ENCODE data around the gene IL5RA. TPM values are rescaled to one million over a fixed set of nuclear protein-coding genes. Genes with fewer than 3 reads are reported as not detected.

Gene IL5RA
- total RNA-seq, 1 experiment from 2014 or later: not detected

DNA sequence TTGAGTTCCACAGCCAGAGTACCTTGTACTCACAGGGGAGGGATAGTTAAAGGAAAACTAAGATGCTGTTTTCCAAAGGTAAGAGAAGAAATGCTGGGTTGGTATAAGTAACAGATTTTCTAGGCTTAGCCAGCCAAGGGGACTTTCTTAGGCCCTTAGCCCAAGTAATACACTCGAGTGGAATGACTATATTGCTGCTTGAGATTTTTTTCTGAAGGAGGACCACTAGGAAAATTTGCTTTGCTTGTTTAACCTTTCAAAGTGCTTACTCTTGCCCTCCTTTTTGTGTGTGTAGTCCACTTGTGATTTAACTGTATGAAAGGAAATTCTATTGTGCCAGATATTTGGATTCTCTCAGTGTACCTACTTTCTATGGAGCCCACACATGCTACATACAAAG, 50.5 kb downstream of the IL5RA start:
- Histone ChIP-seq H3K4me1 (ENCODE audit: control insufficient read depth, insufficient read depth, low read length) (no peaks in the 10 kb centered on the region), H3K27me3 (ENCODE audit: control insufficient read depth, insufficient read depth, low read length) (no peaks in the 10 kb centered on the region; the same call in 1 of the 2 replicates), H3K27ac (ENCODE audit: low read length) (no peak overlapping the region), H3K4me3 (ENCODE audit: low read depth in 2 of 2, low read length in 2 of 2) (no peak overlapping the region), H3K9me3 (ENCODE audit: control insufficient read depth, insufficient read depth, low read depth, low read length) (no peaks in the 10 kb centered on the region), H3K36me3 (ENCODE audit: control insufficient read depth, insufficient read depth, low read length) (no peaks in the 10 kb centered on the region)
- CTCF ChIA-PET: no interaction called here
- in situ Hi-C loops (cut with HindIII; ENCODE audit: low pct_unique_long_range_greater_than_20kb, low sequenced_read_pairs) (no loop called here), intact Hi-C loops (cut with micrococcal nuclease; ENCODE audit: unreplicated experiment) (no loop called here)
- ATAC-seq (no peak), DNase-seq (ENCODE audit: low read depth, low spot score) (no peak)
- POLR2A ChIA-PET: no interaction called here
- TF ChIP-seq POLR2AphosphoS5 (IDR thresholded peaks at IDR 0.05; ENCODE audit: low read depth, low read length) (no peak), SIN3A (IDR thresholded peaks at IDR 0.05; ENCODE audit: borderline replicate concordance, insufficient read depth, low read depth, low read length) (no peak), TCF7L2 (IDR thresholded peaks at IDR 0.05; ENCODE audit: low read depth, low read length) (no peak)
- TF ChIP-seq, protein P1, sequence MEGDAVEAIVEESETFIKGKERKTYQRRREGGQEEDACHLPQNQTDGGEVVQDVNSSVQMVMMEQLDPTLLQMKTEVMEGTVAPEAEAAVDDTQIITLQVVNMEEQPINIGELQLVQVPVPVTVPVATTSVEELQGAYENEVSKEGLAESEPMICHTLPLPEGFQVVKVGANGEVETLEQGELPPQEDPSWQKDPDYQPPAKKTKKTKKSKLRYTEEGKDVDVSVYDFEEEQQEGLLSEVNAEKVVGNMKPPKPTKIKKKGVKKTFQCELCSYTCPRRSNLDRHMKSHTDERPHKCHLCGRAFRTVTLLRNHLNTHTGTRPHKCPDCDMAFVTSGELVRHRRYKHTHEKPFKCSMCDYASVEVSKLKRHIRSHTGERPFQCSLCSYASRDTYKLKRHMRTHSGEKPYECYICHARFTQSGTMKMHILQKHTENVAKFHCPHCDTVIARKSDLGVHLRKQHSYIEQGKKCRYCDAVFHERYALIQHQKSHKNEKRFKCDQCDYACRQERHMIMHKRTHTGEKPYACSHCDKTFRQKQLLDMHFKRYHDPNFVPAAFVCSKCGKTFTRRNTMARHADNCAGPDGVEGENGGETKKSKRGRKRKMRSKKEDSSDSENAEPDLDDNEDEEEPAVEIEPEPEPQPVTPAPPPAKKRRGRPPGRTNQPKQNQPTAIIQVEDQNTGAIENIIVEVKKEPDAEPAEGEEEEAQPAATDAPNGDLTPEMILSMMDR (IDR thresholded peaks at IDR 0.05): no peak
- BruUV-seq (replicated peaks): no TSS peak

DNA sequence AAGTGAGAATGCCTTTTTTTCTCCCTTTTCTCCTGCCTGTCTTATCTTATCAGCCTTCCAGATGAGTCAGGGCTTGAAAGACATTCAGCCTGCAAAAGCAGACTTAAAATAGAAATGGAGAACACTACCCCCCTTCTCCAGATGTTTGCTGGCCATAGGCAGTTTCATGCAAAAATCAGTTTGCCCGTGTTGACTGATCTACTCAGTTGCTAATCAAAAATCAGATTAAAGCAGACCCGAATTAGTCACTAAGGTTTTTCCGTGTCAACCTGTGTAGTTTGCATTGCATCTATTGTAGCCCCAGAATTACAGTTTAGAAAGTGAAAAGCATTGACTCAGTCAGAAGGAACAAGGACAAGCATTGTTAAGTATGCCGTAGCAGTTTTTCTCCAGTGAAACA, 56.2 kb downstream of the IL5RA start:
- intact Hi-C loops (cut with micrococcal nuclease; ENCODE audit: unreplicated experiment) (no loop called here), in situ Hi-C loops (cut with HindIII; ENCODE audit: low pct_unique_long_range_greater_than_20kb, low sequenced_read_pairs) (no loop called here)
- Histone ChIP-seq H3K27me3 (ENCODE audit: control insufficient read depth, insufficient read depth, low read length) (no peaks in the 10 kb centered on the region; the same call in 1 of the 2 replicates), H3K27ac (ENCODE audit: low read length) (no peak overlapping the region), H3K36me3 (ENCODE audit: control insufficient read depth, insufficient read depth, low read length) (no peaks in the 10 kb centered on the region), H3K4me3 (ENCODE audit: low read depth in 2 of 2, low read length in 2 of 2) (no peak overlapping the region), H3K9me3 (ENCODE audit: control insufficient read depth, insufficient read depth, low read depth, low read length) (no peaks in the 10 kb centered on the region), H3K4me1 (ENCODE audit: control insufficient read depth, insufficient read depth, low read length) (no peaks in the 10 kb centered on the region)
- ChIA-PET POLR2A (no interaction called here), CTCF (no interaction called here)
- TF ChIP-seq, protein P2, sequence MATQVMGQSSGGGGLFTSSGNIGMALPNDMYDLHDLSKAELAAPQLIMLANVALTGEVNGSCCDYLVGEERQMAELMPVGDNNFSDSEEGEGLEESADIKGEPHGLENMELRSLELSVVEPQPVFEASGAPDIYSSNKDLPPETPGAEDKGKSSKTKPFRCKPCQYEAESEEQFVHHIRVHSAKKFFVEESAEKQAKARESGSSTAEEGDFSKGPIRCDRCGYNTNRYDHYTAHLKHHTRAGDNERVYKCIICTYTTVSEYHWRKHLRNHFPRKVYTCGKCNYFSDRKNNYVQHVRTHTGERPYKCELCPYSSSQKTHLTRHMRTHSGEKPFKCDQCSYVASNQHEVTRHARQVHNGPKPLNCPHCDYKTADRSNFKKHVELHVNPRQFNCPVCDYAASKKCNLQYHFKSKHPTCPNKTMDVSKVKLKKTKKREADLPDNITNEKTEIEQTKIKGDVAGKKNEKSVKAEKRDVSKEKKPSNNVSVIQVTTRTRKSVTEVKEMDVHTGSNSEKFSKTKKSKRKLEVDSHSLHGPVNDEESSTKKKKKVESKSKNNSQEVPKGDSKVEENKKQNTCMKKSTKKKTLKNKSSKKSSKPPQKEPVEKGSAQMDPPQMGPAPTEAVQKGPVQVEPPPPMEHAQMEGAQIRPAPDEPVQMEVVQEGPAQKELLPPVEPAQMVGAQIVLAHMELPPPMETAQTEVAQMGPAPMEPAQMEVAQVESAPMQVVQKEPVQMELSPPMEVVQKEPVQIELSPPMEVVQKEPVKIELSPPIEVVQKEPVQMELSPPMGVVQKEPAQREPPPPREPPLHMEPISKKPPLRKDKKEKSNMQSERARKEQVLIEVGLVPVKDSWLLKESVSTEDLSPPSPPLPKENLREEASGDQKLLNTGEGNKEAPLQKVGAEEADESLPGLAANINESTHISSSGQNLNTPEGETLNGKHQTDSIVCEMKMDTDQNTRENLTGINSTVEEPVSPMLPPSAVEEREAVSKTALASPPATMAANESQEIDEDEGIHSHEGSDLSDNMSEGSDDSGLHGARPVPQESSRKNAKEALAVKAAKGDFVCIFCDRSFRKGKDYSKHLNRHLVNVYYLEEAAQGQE (IDR thresholded peaks at IDR 0.05; ENCODE audit: insufficient read depth in 1 of 2, low read depth in 2 of 2, low read length in 1 of 2): no peak
- TF ChIP-seq TCF7L2 (IDR thresholded peaks at IDR 0.05; ENCODE audit: low read depth, low read length) (no peak), SIN3A (IDR thresholded peaks at IDR 0.05; ENCODE audit: borderline replicate concordance, insufficient read depth, low read depth, low read length) (no peak), POLR2AphosphoS5 (IDR thresholded peaks at IDR 0.05; ENCODE audit: low read depth, low read length) (no peak)
- TF ChIP-seq, protein P1 (IDR thresholded peaks at IDR 0.05): no peak
- DNase-seq (ENCODE audit: low read depth, low spot score) (no peak), ATAC-seq (no peak)
- BruUV-seq (replicated peaks): no TSS peak

Data from Panc1 (cell line).